OCI-LY1 (cell line): ENCODE data around the gene SVIP.

Experiments
- EZH2 ChIP-seq: fragments of 200-600 bp; sonication (generic), shearing (Covaris generic); IDR thresholded peaks from 2 replicates; pipeline ENCODE4 v1.8.0; 2017; ENCODE audit warnings: borderline replicate concordance, mixed run types, mild to moderate bottlenecking, antibody characterized with exemption, low read length, moderate library complexity, mixed read lengths
- TF ChIP-seq, protein P1 (sequence below): fragments of 200-600 bp; sonication (generic), shearing (Covaris generic); IDR thresholded peaks from 2 replicates; pipeline ENCODE4 v1.5.1; 2017; ENCODE audit warnings: mild to moderate bottlenecking, antibody characterized with exemption, low read length, moderate library complexity, mixed read lengths

DNA sequence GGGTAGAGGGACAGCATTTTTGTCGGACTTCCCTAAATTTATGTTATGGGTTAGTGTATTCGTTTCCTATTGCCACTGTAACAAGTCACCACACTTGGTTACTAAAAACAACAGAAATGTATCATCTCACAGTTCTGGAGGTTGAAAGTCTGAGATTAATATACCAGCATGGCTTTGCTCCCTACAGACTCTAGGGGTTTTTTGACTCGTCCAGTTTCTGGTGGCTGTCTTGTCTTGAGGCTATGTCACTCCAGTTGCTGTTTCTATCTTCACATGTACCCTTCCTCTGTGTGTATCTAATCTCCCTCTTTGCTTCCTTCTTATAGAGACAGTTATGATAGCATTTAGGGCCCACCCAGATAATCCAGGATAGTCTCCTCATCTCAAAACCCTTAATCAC lies 39.7 kb upstream of the SVIP start:
- TF ChIP-seq, protein P1, sequence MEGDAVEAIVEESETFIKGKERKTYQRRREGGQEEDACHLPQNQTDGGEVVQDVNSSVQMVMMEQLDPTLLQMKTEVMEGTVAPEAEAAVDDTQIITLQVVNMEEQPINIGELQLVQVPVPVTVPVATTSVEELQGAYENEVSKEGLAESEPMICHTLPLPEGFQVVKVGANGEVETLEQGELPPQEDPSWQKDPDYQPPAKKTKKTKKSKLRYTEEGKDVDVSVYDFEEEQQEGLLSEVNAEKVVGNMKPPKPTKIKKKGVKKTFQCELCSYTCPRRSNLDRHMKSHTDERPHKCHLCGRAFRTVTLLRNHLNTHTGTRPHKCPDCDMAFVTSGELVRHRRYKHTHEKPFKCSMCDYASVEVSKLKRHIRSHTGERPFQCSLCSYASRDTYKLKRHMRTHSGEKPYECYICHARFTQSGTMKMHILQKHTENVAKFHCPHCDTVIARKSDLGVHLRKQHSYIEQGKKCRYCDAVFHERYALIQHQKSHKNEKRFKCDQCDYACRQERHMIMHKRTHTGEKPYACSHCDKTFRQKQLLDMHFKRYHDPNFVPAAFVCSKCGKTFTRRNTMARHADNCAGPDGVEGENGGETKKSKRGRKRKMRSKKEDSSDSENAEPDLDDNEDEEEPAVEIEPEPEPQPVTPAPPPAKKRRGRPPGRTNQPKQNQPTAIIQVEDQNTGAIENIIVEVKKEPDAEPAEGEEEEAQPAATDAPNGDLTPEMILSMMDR: no peak
- TF ChIP-seq EZH2: no peak
